ENCODE data around the gene OSBPL9. TPM values are rescaled to one million over a fixed set of nuclear protein-coding genes. Genes with fewer than 3 reads are reported as not detected.

The OSBPL9 gene
- total and polyA plus RNA-seq, 2 experiments from 2014 or later, result 82.7 to 102 TPM

DNA sequence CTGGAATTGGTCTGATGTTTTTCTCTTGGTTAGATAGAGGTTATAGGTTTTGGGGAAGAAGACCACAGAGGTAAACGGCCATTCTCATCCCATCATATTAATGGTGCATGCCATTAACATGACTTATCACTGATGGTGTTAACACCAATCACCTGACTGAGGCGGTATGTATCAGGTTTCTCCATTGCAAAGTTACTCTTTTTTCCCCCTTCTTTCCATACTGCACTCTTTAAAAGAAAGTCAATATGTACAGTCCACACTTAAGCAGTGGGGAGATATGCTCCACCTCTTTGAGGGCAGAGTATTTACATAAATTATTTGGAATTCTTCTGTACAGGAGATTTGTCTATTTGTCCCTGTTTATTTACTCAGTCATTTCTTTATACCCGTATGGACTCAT is 35.7 kb upstream of the OSBPL9 start (continued):
- TF ChIP-seq, protein P1, sequence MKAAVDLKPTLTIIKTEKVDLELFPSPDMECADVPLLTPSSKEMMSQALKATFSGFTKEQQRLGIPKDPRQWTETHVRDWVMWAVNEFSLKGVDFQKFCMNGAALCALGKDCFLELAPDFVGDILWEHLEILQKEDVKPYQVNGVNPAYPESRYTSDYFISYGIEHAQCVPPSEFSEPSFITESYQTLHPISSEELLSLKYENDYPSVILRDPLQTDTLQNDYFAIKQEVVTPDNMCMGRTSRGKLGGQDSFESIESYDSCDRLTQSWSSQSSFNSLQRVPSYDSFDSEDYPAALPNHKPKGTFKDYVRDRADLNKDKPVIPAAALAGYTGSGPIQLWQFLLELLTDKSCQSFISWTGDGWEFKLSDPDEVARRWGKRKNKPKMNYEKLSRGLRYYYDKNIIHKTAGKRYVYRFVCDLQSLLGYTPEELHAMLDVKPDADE (IDR thresholded peaks at IDR 0.05), result no peak
- TF ChIP-seq ZNF114 (CRISPR knock-in tag; IDR thresholded peaks at IDR 0.05), result no peak
- TF ChIP-seq JUNB (IDR thresholded peaks at IDR 0.05; ENCODE audit: unreplicated experiment), result no peak
- no peak for TF ChIP-seq EZH2phosphoT487 (IDR thresholded peaks at IDR 0.05; ENCODE audit: unreplicated experiment)
- no peak for TF ChIP-seq NANOG (IDR thresholded peaks at IDR 0.05; ENCODE audit: borderline replicate concordance)
- TF ChIP-seq CREB1 (CRISPR knock-in tag; IDR thresholded peaks at IDR 0.05; ENCODE audit: low read depth), result no peak

GRCh38 chr1:51583532-51583931 is 33.4 kb upstream of the OSBPL9 start:
- Histone ChIP-seq H3K36me3 (ENCODE audit: insufficient read depth) (no peaks in the 10 kb centered on the region), H3K4me2 (no peak overlapping the region), H3K4me3 (no peak overlapping the region), H3K79me2 (replicated peaks; ENCODE audit: insufficient read depth) (no peaks in the 10 kb centered on the region), H3K27ac (ENCODE audit: low read depth) (no peak overlapping the region), H3F3A (replicated peaks; ENCODE audit: low read depth) (no peaks in the 10 kb centered on the region), H4K20me1 (replicated peaks; ENCODE audit: insufficient read depth) (no peaks in the 10 kb centered on the region), H3K9me2 (ENCODE audit: insufficient read depth) (no peaks in the 10 kb centered on the region), H3K27me3 (ENCODE audit: insufficient read depth) (no peaks in the 10 kb centered on the region), H3K4me1 (ENCODE audit: insufficient read depth) (no peaks in the 10 kb centered on the region), H2AFZ (no peak overlapping the region)
- Mint-ChIP-seq H3K4me3 (no peak overlapping the region), H3K27ac (no peak overlapping the region), H3K9me3 (no peaks in the 10 kb centered on the region), H3K27me3 (ENCODE audit: insufficient read depth, low read depth, poor library complexity) (no peaks in the 10 kb centered on the region), H3K36me3 (ENCODE audit: low read depth) (no peaks in the 10 kb centered on the region), H3K4me1 (no peaks in the 10 kb centered on the region)
- no peak for DNase-seq (ENCODE audit: low spot score)
- no peak for ATAC-seq
- TF ChIP-seq, protein P1 (IDR thresholded peaks at IDR 0.05), result no peak
- TF ChIP-seq EZH2 (IDR thresholded peaks at IDR 0.05; ENCODE audit: low read depth, unreplicated experiment), result no peak
- TF ChIP-seq CTCF (conservative IDR thresholded peaks at IDR 0.05; ENCODE audit: low read depth in 2 of 2), result no peak
- TF ChIP-seq, protein P2, sequence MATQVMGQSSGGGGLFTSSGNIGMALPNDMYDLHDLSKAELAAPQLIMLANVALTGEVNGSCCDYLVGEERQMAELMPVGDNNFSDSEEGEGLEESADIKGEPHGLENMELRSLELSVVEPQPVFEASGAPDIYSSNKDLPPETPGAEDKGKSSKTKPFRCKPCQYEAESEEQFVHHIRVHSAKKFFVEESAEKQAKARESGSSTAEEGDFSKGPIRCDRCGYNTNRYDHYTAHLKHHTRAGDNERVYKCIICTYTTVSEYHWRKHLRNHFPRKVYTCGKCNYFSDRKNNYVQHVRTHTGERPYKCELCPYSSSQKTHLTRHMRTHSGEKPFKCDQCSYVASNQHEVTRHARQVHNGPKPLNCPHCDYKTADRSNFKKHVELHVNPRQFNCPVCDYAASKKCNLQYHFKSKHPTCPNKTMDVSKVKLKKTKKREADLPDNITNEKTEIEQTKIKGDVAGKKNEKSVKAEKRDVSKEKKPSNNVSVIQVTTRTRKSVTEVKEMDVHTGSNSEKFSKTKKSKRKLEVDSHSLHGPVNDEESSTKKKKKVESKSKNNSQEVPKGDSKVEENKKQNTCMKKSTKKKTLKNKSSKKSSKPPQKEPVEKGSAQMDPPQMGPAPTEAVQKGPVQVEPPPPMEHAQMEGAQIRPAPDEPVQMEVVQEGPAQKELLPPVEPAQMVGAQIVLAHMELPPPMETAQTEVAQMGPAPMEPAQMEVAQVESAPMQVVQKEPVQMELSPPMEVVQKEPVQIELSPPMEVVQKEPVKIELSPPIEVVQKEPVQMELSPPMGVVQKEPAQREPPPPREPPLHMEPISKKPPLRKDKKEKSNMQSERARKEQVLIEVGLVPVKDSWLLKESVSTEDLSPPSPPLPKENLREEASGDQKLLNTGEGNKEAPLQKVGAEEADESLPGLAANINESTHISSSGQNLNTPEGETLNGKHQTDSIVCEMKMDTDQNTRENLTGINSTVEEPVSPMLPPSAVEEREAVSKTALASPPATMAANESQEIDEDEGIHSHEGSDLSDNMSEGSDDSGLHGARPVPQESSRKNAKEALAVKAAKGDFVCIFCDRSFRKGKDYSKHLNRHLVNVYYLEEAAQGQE (IDR thresholded peaks at IDR 0.05; ENCODE audit: unreplicated experiment), result no peak
- no peak for TF ChIP-seq ZNF114 (CRISPR knock-in tag; IDR thresholded peaks at IDR 0.05)
- TF ChIP-seq STAT1 (IDR thresholded peaks at IDR 0.05; ENCODE audit: unreplicated experiment), result no peak
- TF ChIP-seq NANOG (IDR thresholded peaks at IDR 0.05; ENCODE audit: borderline replicate concordance), result no peak
- TF ChIP-seq, protein P3, sequence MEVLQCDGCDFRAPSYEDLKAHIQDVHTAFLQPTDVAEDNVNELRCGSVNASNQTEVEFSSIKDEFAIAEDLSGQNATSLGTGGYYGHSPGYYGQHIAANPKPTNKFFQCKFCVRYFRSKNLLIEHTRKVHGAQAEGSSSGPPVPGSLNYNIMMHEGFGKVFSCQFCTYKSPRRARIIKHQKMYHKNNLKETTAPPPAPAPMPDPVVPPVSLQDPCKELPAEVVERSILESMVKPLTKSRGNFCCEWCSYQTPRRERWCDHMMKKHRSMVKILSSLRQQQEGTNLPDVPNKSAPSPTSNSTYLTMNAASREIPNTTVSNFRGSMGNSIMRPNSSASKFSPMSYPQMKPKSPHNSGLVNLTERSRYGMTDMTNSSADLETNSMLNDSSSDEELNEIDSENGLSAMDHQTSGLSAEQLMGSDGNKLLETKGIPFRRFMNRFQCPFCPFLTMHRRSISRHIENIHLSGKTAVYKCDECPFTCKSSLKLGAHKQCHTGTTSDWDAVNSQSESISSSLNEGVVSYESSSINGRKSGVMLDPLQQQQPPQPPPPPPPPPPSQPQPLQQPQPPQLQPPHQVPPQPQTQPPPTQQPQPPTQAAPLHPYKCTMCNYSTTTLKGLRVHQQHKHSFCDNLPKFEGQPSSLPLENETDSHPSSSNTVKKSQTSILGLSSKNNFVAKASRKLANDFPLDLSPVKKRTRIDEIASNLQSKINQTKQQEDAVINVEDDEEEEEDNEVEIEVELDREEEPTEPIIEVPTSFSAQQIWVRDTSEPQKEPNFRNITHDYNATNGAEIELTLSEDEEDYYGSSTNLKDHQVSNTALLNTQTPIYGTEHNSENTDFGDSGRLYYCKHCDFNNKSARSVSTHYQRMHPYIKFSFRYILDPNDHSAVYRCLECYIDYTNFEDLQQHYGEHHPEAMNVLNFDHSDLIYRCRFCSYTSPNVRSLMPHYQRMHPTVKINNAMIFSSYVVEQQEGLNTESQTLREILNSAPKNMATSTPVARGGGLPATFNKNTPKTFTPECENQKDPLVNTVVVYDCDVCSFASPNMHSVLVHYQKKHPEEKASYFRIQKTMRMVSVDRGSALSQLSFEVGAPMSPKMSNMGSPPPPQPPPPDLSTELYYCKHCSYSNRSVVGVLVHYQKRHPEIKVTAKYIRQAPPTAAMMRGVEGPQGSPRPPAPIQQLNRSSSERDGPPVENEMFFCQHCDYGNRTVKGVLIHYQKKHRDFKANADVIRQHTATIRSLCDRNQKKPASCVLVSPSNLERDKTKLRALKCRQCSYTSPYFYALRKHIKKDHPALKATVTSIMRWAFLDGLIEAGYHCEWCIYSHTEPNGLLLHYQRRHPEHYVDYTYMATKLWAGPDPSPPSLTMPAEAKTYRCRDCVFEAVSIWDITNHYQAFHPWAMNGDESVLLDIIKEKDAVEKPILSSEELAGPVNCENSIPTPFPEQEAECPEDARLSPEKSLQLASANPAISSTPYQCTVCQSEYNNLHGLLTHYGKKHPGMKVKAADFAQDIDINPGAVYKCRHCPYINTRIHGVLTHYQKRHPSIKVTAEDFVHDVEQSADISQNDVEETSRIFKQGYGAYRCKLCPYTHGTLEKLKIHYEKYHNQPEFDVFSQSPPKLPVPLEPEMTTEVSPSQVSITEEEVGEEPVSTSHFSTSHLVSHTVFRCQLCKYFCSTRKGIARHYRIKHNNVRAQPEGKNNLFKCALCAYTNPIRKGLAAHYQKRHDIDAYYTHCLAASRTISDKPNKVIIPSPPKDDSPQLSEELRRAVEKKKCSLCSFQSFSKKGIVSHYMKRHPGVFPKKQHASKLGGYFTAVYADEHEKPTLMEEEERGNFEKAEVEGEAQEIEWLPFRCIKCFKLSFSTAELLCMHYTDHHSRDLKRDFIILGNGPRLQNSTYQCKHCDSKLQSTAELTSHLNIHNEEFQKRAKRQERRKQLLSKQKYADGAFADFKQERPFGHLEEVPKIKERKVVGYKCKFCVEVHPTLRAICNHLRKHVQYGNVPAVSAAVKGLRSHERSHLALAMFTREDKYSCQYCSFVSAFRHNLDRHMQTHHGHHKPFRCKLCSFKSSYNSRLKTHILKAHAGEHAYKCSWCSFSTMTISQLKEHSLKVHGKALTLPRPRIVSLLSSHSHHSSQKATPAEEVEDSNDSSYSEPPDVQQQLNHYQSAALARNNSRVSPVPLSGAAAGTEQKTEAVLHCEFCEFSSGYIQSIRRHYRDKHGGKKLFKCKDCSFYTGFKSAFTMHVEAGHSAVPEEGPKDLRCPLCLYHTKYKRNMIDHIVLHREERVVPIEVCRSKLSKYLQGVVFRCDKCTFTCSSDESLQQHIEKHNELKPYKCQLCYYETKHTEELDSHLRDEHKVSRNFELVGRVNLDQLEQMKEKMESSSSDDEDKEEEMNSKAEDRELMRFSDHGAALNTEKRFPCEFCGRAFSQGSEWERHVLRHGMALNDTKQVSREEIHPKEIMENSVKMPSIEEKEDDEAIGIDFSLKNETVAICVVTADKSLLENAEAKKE (CRISPR knock-in tag; IDR thresholded peaks at IDR 0.05), result no peak
- TF ChIP-seq JUNB (IDR thresholded peaks at IDR 0.05; ENCODE audit: unreplicated experiment), result no peak
